ENCODE data around the gene S1PR4.
"Not testable (repeated sequence)": the region's sequence is repeated elsewhere in the genome, so short reads cannot be mapped to it uniquely, and the experiment has no call there.

Gene S1PR4

DNA sequence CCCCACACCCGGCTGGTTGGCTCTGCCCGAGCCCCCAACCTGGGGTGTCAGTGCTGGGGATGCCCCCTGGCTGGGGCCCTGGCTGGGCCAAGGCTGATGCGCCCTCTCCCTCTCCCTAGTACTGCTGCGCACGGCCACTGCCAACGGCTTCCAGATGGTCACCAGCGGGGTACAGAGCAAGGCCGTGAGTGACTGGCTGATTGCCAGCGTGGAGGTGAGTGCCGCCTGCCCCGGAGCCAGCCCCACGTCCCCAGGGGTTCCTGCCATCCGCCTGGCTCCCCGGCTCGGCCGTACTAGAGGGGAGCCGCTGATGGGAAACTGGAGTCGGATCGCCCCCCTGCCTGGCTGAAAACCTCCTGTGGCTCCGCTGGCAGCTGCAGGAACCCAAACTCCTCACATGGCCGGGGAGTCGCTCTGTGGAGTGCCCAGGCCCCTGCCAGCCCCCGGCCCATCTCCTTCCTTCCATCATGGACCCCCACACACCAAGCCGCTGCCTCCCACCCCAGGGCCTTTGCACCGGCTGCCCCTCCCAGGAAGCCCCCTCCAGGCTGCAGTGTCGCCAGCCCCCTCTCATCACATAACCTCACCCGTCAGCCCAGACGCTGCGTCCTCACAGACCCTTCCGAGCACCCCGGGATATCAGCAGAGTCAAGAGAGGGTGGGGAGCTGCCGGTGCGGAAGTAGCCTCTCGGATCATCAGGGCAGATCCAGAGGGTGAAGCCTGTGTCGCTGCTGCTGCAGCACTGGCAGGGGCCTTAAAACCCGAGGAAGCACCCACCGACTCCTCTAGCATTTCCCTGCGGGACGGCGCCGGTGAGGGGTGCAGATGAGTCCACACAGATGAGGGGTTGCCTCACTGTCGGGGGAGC is 17.7 kb downstream of the S1PR4 start:
- DNase-seq, result no peak

DNA sequence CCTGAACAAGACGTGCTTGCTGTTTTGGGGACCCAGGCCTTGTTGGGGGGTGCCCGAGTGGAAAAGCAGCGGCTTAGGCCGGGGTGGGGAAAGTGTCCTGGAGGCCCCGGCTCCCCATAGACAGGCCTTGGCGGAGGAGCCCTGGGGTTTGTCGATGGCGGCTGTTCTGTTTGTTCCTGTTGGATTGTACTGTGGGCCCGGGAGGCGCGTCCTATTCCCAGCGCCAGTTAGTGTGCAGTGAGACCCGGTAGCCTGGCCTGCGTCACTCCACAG is 18.3 kb downstream of the S1PR4 start:
- DNase-seq, result no peak

- no peak for DNase-seq
These were observed 20.5 kb downstream of the S1PR4 start for GRCh38 chr19:3198901-3199700.

- no peak for DNase-seq
These were observed 22.6 kb downstream of the S1PR4 start for GRCh38 chr19:3201072-3201700.

- DNase-seq, result no peak
These were observed 23.3 kb downstream of the S1PR4 start for GRCh38 chr19:3201911-3202310.

DNA sequence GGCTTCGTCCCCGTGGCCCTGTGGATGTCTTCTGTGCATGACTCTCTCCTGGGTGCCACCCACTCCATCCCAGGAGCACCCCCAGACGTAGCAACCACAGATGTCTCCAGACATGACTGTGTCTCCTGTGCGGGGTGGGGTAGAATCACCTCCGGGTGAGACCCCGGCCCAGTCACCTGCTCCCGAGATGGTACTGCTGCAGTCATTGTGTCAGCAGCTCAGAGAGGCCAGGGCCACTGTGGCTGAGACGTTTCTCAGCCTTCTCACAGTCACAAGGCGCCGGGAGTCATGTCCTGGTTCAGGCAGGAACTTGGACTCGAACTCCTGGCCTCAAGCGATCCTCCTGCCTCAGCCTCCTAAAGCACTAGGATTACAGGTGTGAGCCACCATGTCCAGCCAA is 23.8 kb downstream of the S1PR4 start:
- DNase-seq, result no peak

GRCh38 chr19:3202895-3203294 is 24.3 kb downstream of the S1PR4 start:
- DNase-seq, result not testable (repeated sequence)

DNA sequence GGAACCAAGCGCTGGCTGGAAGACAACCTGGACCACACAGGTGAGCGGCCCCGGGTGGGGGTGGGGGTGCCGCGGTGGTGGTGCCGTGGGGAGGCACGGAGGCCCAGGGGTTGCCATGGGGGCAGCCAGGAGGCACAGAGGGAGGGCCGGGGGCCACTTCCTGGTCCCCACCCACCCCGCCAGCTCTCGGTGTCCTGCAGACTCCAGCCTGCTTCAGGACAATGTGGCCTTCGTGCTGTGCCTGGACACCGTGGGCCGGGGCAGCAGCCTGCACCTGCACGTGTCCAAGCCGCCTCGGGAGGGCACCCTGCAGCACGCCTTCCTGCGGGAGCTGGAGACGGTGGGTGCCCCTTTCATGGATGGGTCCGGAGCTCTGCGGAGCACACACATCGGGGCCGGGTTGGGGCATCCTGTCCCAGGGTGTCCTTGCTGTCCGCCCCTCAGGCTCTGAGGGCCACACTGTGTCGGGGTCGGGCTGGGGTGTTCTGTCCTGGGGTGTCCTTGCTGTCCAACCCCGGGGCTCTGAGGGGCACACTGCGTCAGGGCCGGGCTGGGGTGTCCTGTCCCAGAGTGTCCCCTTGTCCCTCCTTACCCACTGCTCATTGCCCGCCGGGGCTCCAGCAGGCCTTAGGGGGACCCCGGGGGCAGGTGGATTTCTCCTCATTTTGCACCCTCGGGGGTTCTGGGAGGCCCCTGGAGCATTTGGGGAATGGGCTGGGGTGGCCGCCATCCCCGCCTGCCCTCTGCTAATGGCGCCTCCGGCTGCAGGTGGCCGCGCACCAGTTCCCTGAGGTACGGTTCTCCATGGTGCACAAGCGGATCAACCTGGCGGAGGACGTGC is 25.5 kb downstream of the S1PR4 start:
- no peak for DNase-seq

DNA sequence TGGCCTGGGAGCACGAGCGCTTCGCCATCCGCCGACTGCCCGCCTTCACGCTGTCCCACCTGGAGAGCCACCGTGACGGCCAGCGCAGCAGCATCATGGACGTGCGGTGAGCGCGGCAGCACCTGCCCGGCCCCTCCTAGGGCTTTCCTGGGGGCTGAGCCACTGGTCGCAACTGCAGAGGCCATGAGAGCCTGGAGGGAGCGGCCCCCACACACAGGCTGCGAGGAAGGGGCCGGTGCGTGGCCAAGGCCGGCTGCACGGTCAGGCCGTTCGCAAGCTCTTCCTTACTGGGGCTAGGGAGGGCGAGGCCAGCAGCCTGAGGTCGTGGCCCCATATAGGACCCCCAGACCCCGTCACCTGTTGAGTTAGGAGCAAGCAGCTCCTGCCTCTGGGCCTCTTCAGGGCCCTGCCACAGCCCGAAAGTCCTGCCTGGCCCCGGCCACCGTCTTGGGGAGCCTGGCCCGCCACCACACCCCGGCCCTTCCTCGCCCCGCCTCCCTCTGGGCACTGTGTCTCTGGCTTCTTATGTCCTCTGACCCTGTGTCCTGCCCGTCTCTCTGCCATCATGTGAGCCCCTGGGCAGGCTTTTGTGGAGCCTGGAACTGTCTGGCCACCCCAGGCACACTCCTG is 26.2 kb downstream of the S1PR4 start:
- no peak for DNase-seq

DNA sequence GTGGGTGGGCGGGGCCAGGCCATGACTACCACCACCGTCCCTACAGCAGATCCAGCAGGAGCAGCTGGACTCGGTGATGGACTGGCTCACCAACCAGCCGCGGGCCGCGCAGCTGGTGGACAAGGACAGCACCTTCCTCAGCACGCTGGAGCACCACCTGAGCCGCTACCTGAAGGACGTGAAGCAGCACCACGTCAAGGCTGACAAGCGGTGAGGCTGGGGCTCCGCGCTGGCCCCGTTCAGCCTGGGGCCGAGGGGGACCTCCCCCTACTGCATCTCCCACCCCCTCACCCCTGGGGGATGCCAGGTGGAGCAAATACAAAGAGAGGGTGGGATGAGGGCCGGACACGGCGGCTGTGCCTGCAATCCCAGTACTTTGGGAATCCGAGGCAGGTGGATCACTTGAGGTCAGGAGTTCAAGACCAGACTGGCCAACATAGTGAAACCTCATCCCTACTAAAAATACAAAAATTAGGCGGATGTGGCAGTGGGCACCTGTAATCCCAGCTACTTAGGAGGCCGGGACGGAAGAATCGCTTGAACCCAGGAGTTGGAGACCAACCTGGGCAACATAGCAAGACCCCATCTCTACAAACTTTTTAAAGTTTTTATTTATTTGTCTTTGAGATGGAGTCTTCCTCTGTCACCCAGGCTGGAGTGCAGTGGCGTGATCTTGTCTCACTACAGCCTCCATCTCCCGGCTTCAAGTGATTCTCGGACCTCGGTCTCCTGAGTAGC is 27.8 kb downstream of the S1PR4 start:
- DNase-seq, result no peak

- no peak for DNase-seq
These were observed 29.1 kb downstream of the S1PR4 start for GRCh38 chr19:3207461-3208242.

DNA sequence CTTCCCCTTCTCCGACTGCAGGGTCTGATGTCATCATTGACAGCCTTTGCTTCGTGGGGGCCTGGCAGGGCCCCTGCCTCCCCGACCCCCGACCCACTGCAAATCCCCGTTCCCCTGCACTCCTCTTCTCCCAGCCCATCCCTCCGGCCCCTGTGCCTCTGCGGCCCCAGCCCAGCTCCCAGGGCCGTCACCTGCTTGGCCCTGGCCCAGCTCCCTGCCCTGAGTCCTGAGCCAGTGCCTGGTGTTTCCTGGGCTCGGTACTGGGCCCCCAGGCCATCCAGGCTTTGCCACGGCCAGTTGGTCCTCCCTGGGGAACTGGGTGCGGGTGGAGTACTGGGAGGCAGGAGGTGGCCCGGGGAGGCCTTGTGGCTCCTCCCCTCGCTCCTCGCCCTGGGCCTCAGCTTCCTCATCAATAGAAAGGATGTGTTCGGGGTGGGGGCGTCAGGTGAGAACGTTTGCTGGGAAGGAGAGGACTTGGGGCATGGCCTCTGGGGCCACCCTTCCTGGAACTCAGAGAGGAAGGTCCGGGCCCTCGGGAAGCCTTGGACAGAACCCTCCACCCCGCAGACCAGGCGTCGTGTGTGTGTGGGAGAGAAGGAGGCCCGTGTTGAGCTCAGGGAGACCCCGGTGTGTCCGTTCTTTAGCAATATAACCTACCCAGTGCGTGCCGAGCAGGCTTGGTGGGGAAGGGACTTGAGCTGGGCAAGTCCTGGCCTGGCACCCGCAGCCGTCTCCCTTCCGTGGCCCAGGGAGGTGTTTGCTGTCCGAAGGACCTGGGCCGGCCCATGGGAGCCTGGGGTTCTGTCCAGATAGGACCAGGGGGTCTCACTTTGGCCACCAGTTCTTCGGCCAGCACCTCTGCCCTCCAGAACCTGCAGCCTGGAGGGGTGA is 30.0 kb downstream of the S1PR4 start:
- DNase-seq, result no peak

DNA sequence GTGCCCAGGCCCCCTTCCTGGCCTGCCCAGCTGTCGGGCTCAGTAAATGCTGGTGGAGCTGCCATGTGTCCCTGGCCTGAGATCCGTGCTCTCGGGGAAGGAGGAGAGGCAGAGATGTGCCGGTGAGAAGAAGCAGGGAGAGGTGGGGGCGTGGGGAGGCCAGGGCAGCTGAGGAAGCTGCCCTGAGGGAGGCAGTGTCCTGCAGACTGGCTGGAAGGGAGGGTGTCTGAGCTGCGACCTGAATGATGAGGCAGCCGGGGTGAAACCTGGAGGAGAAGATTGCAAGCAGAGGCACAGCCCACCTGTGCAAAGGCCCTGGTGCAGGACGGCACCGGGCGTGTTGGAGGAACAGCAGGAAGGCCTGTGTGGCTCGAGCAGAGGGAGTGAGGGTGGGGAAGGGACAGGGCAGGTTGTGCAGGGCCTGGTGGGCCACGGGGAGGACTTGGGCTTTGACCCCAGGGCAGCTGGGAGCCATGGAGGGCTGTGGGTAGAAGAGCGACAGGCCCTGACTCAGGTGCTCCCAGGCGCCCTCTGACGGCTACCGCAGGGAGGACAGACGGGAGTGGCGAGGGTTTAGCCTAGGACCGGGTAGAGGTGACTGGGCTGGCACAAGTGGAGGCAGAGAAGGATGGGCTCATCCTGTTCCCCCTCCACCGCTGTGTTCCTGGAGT is 31.9 kb downstream of the S1PR4 start:
- peak; percentile 78 for DNase-seq

DNA sequence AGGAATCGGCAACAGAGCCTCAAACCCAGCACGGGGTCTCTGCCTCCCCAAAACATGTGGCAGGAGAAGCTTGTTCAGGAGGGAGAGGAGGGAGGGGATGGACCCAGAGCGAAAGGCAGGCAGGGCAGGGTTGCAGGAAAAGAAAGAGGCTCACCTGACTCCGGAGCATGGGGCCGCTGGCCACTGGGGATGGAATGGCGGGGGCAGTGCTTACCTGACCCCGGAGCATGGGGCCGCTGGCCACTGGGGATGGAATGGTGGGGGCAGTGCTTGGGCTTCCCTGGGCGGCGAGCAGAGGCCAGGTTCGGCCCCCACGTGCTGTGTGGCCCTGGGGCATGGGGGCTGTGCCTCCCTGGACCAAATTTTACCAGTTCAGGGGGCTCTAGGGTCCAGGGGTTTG is 32.6 kb downstream of the S1PR4 start:
- no peak for DNase-seq

DNA sequence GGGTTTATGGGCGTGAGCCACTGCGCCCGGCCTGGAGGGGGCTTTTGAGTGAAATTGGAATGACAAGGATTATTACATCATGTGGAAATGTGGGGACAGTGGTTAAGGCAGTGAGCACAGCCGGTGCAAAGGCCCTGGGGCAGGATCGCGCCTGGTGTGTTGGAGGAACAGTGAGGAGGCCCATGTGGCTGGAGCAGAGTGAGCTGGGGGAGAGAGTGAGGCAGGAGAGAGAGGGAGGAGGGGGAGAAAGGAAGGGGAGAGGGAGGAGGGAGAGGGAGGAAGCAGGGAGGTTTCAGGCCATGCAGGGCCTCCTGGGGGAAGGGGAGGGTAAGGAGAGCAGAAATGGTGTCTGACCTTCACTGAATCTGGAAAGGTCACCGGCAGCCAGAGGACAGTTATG is 34.6 kb downstream of the S1PR4 start:
- no peak for DNase-seq

- no peak for DNase-seq
These were observed 38.3 kb downstream of the S1PR4 start for GRCh38 chr19:3216874-3217273.

GRCh38 chr19:3220576-3220975 is 42.0 kb downstream of the S1PR4 start:
- DNase-seq, result no peak

DNA sequence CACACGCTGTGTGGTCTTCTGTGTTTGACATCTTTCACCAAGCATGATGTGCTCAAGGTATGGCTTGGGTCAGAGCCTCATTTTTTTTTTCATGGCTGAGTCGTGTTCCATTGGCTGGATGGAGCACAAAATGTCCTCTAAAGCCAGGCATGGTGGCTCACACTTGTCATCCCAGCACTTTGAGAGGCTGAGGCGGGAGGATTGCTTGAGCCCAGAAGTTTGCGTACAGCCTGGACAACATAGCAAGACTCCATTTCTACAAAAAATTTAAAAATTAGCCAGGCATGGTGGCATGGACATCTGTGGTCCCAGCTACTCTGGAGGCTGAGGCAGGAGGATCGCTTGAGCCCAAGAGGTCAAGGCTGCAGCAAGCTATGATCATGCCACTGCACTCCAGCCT is 43.0 kb downstream of the S1PR4 start:
- DNase-seq, result not testable (repeated sequence)

- DNase-seq, result no peak
These were observed 44.1 kb downstream of the S1PR4 start for GRCh38 chr19:3222709-3223108.
